NCI-H1436 (cell line): ENCODE results near the gene NOL4L.

Experiments used
- DNase-seq: peaks from one replicate; lab custom pipeline; 2025; lab: John Stamatoyannopoulos, UW

Gene NOL4L

GRCh38 chr20:32456869-32457478 is 128.2 kb downstream of the NOL4L start:
- no peak for DNase-seq

- no peak for DNase-seq
Observed at GRCh38 chr20:32455901-32456701, 129.0 kb downstream of the NOL4L start.

- no peak for DNase-seq
Observed at GRCh38 chr20:32455171-32455900, 129.8 kb downstream of the NOL4L start.

GRCh38 chr20:32454164-32455145 is 130.7 kb downstream of the NOL4L start:
- DNase-seq: no peak

GRCh38 chr20:32453467-32454163 is 131.5 kb downstream of the NOL4L start:
- no peak for DNase-seq

GRCh38 chr20:32452776-32453466 is 132.2 kb downstream of the NOL4L start:
- no peak for DNase-seq

GRCh38 chr20:32451682-32452461 is 133.3 kb downstream of the NOL4L start:
- DNase-seq: no peak

GRCh38 chr20:32451340-32451681 is 133.8 kb downstream of the NOL4L start:
- DNase-seq: no peak

- DNase-seq: no peak
Observed at GRCh38 chr20:32450484-32451061, 134.6 kb downstream of the NOL4L start.

- DNase-seq: no peak
Observed at GRCh38 chr20:32449890-32450401, 135.2 kb downstream of the NOL4L start.

- no peak for DNase-seq
Observed at GRCh38 chr20:32449057-32449889, 135.9 kb downstream of the NOL4L start.

- DNase-seq: no peak
Observed at GRCh38 chr20:32448306-32449056, 136.7 kb downstream of the NOL4L start.

- no peak for DNase-seq
Observed at GRCh38 chr20:32447136-32448027, 137.8 kb downstream of the NOL4L start.

- DNase-seq: no peak
Observed at GRCh38 chr20:32446301-32447100, 138.6 kb downstream of the NOL4L start.

- DNase-seq: peak; percentile 35
Observed at GRCh38 chr20:32445539-32446273, 139.4 kb downstream of the NOL4L start.
